HepG2 (cell line): ENCODE data around the gene PMIS2. TPM values are rescaled to one million over a fixed set of nuclear protein-coding genes. Genes with fewer than 3 reads are reported as not detected.

Experiments used
- ATAC-seq: fragments of 200-7000 bp; cut with Tn5 transposase; 3 replicates; pipeline ENCODE4 v1.9.1; 2020; ENCODE audit warnings: mild to moderate bottlenecking, moderate library complexity
- BruUV-seq: library from RNA; stranded (reverse); fragments of 400-500 nt; replicated peaks from 2 replicates; lab custom pipeline; 2021; lab: Mats Ljungman, UMichigan
- CTCF ChIA-PET: fragments of 300-600 bp; formaldehyde crosslinking; extraction: SDS; loops from one replicate; lab custom pipeline; 2021; ENCODE audit warnings: low total read pairs, inconsistent platforms, low intra/inter-chr PET ratio; lab: Yijun Ruan, JAX
- POLR2A ChIA-PET: fragments of 350-600 bp; sonication (Branson Sonifier 250); formaldehyde crosslinking; loops from one replicate; lab custom pipeline; 2020; ENCODE audit warnings: antibody characterized with exemption, inconsistent platforms; lab: Yijun Ruan, JAX
- DNase-seq: peaks from one replicate; pipeline ENCODE4 v3.0.0-alpha.2; 2015; ENCODE audit warnings: low spot score
- FAIRE-seq: peaks from 3 replicates; lab custom pipeline; 2011; peaks lifted over from hg19 to GRCh38; lab: Jason Lieb, UNC
- H2AFZ ChIP-seq: one replicate; pipeline ENCODE4 v1.6.1; 2011; ENCODE audit warnings: low read length, inconsistent platforms
- H3K27ac ChIP-seq: fragments of 300-600 bp; 3 replicates; pipeline ENCODE4 v1.8.0; 2011; ENCODE audit warnings: mixed run types, mild to moderate bottlenecking, mixed read lengths, low read length, inconsistent platforms; ENCODE audit not compliant: insufficient read depth; ENCODE audit errors: extremely low read length
- H3K27me3 ChIP-seq, 2 experiments: fragments of 200-600 bp in 1 of 2; 2 replicates in 1 of 2; 3 replicates in 1 of 2; pipeline versions ENCODE4 v1.6.0 to v1.8.0; 2011; ENCODE audit warnings: low read length in 2 of 2, mild to moderate bottlenecking in 2 of 2, moderate library complexity in 2 of 2, inconsistent platforms in 1 of 2; ENCODE audit not compliant: insufficient read depth in 2 of 2, control insufficient read depth in 1 of 2
- H3K36me3 ChIP-seq, 2 experiments: fragments of 200-600 bp in 1 of 2; replicated peaks in 1 of 2; 2 replicates in 1 of 2; 3 replicates in 1 of 2; pipeline versions ENCODE4 v1.5.1 to v1.8.0; 2011; ENCODE audit warnings: low read length in 2 of 2, inconsistent platforms in 1 of 2; ENCODE audit not compliant: insufficient read depth in 2 of 2, control insufficient read depth in 1 of 2
- H3K4me1 ChIP-seq: 2 replicates; pipeline ENCODE4 v1.5.1; 2012; ENCODE audit warnings: low read length, inconsistent platforms; ENCODE audit not compliant: insufficient read depth
- H3K4me2 ChIP-seq: 2 replicates; pipeline ENCODE4 v1.6.0; 2011; ENCODE audit warnings: low read depth, low read length, inconsistent platforms
- H3K4me3 ChIP-seq, 3 experiments: fragments of 200-600 bp in 1 of 3; sonication (generic), shearing (Covaris generic) in 1 of 3; replicated peaks in 1 of 3; 2 replicates each; pipeline ENCODE4 v1.5.1; 2011 to 2016; ENCODE audit warnings: low read length in 3 of 3, inconsistent platforms in 2 of 3, low read depth in 2 of 3, mild to moderate bottlenecking in 2 of 3, control low read depth in 1 of 3, mixed read lengths in 1 of 3; ENCODE audit not compliant: insufficient read depth in 1 of 3
- H3K79me2 ChIP-seq: one replicate; pipeline ENCODE4 v1.6.1; 2011; ENCODE audit warnings: low read length, inconsistent platforms; ENCODE audit not compliant: insufficient read depth
- H3K9ac ChIP-seq: 2 replicates; pipeline ENCODE4 v1.6.0; 2011; ENCODE audit warnings: mild to moderate bottlenecking, low read depth, low read length, inconsistent platforms; ENCODE audit not compliant: insufficient read depth
- H3K9me3 ChIP-seq: 2 replicates; pipeline ENCODE4 v1.5.1; 2012; ENCODE audit warnings: mild to moderate bottlenecking, low read length
- H4K20me1 ChIP-seq: 2 replicates; pipeline ENCODE4 v1.6.0; 2011; ENCODE audit warnings: inconsistent platforms, mild to moderate bottlenecking, low read length, moderate library complexity; ENCODE audit not compliant: insufficient read depth
- AKAP8 ChIP-seq: sonication (generic); formaldehyde crosslinking; IDR thresholded peaks from 2 replicates; pipeline ENCODE4 v1.5.1; 2020; ENCODE audit warnings: mild to moderate bottlenecking, missing genetic modification reagents
- CERS6 ChIP-seq: sonication (generic); formaldehyde crosslinking; IDR thresholded peaks from 2 replicates; pipeline ENCODE4 v1.5.0; 2020; ENCODE audit warnings: missing genetic modification reagents
- MAX ChIP-seq: IDR thresholded peaks from 2 replicates; pipeline ENCODE4 v1.6.1; 2012; ENCODE audit warnings: inconsistent platforms
- ZNF260 ChIP-seq: sonication (generic); formaldehyde crosslinking; IDR thresholded peaks from 2 replicates; pipeline ENCODE4 v1.4.0; 2020; ENCODE audit warnings: missing genetic modification reagents, low read depth, mild to moderate bottlenecking, borderline replicate concordance
- ZNF280D ChIP-seq: sonication (generic); formaldehyde crosslinking; IDR thresholded peaks from 2 replicates; pipeline ENCODE4 v1.5.1; 2020; ENCODE audit warnings: mild to moderate bottlenecking, missing genetic modification reagents
- ZNF407 ChIP-seq: sonication (generic); formaldehyde crosslinking; IDR thresholded peaks from one replicate; pipeline ENCODE4 v1.5.1; 2020; ENCODE audit warnings: mild to moderate bottlenecking, missing genetic modification reagents; ENCODE audit errors: not compliant biosample characterization
- ZNF530 ChIP-seq: sonication (generic); formaldehyde crosslinking; IDR thresholded peaks from 2 replicates; pipeline ENCODE4 v1.5.0; 2020; ENCODE audit warnings: low read depth, mild to moderate bottlenecking, missing genetic modification reagents
- ZNF766 ChIP-seq: sonication (generic); formaldehyde crosslinking; IDR thresholded peaks from 2 replicates; pipeline ENCODE4 v1.5.0; 2020; ENCODE audit warnings: missing genetic modification reagents, borderline replicate concordance
- WGBS: methylation state at CpG from one replicate; pipeline ENCODE4 v1.1.6; 2017; ENCODE audit warnings: low lambda C conversion rate; 5-methylcytosine and 5-hydroxymethylcytosine counted together
- in situ Hi-C: cut with HindIII; loops from 2 replicates; pipeline ENCODE4 v1.10.0; 2017; ENCODE audit warnings: low pct_unique_long_range_greater_than_20kb; ENCODE audit not compliant: extremely low pct_ligation_motif_present
- intact Hi-C: fragments of 100-400 bp; cut with micrococcal nuclease; formaldehyde crosslinking; loops from one replicate; pipeline ENCODE4 v1.10.0; 2022; ENCODE audit not compliant: unreplicated experiment
- polyA plus RNA-seq, 8 experiments: library from polyadenylated mRNA; depleted of rRNA in 3 of 8; stranded (reverse) in 7 of 8; unstranded in 1 of 8; fragments of >200 nt; fragmentation: Illumina TruSeq in 4 of 8; extraction: Trizol in 4 of 8; gene quantifications; 2 replicates each; pipeline versions ENCODE4 v1.2.1 to v1.2.3, GENCODE V29; 2011 to 2016; ENCODE audit warnings: low read depth in 4 of 8, missing spikeins in 1 of 8, mixed read lengths in 1 of 8; ENCODE audit not compliant: insufficient read depth in 1 of 8
- total RNA-seq, 5 experiments: library from RNA; depleted of rRNA; stranded (reverse); fragments of >200 nt; fragmentation: Illumina TruSeq; extraction: Trizol; gene quantifications; 2 replicates each; pipeline ENCODE4 v1.2.3, GENCODE V29; 2016; ENCODE audit warnings: low read depth in 1 of 5
- TF ChIP-seq, protein P1 (sequence below): sonication (generic); formaldehyde crosslinking; IDR thresholded peaks from 2 replicates; pipeline ENCODE4 v1.5.0; 2020; ENCODE audit warnings: mild to moderate bottlenecking, missing genetic modification reagents

Gene PMIS2
- total and polyA plus RNA-seq, 2 of the 13 experiments (the other 11 are each of a cell fraction or from before 2014, with no cell fraction given), result not detected

DNA sequence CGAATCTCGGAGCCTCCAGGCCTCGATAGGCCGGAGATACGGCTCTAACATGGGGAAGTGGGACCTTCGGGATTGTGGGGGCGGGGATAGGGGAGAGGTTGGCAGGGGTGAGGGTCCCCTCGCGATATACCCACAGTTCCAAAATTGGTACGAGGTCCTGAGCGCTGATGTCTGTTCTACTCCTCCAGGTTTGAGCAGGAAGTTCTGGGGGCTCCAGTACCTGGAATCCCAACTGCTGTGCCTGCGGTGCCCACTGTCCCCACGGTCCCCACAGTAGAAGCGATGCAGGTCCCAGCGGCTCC lies 43.3 kb downstream of the PMIS2 start:
- no peaks in the 10 kb centered on the region for H3K9me3 ChIP-seq
- H3K4me1 ChIP-seq, result peaks cover 18% of the 10 kb centered on the region; the same call in 1 of the 2 replicates
- ChIA-PET CTCF (no interaction called here), POLR2A (no interaction called here)
- H4K20me1 ChIP-seq, result no peaks in the 10 kb centered on the region
- peak overlapping the region; percentile 88 to 94 (median 88) for H3K4me3 ChIP-seq
- WGBS, result 0% methylated on average over 10 of the region's 15 CpGs
- intact Hi-C loops, result no loop called here
- no peaks in the 10 kb centered on the region; a peak in 1 of 5 replicates for H3K27me3 ChIP-seq
- peaks cover 10% of the 10 kb centered on the region for H3K79me2 ChIP-seq
- DNase-seq (no peak), ATAC-seq (no peak), FAIRE-seq (no peak)
- peak overlapping the region; percentile 91 for H3K9ac ChIP-seq
- H3K27ac ChIP-seq, result peak overlapping the region; percentile 60
- H3K4me2 ChIP-seq, result peak overlapping the region; percentile 96
- BruUV-seq, result TSS peak; percentile 75
- H3K36me3 ChIP-seq, result peaks cover 20 to 34% of the 10 kb centered on the region in 2 experiments
- H2AFZ ChIP-seq, result no peak overlapping the region
- in situ Hi-C loops, result no loop called here
- TF ChIP-seq ZNF280D (CRISPR knock-in tag) (no peak), ZNF530 (no peak), MAX (no peak), AKAP8 (CRISPR knock-in tag) (no peak), ZNF260 (CRISPR knock-in tag) (no peak), ZNF407 (CRISPR knock-in tag) (no peak), ZNF766 (CRISPR knock-in tag) (0 out of 2 replicates have a peak, but pooled peaks have one; percentile 4), CERS6 (CRISPR knock-in tag) (no peak)
- TF ChIP-seq, protein P1, sequence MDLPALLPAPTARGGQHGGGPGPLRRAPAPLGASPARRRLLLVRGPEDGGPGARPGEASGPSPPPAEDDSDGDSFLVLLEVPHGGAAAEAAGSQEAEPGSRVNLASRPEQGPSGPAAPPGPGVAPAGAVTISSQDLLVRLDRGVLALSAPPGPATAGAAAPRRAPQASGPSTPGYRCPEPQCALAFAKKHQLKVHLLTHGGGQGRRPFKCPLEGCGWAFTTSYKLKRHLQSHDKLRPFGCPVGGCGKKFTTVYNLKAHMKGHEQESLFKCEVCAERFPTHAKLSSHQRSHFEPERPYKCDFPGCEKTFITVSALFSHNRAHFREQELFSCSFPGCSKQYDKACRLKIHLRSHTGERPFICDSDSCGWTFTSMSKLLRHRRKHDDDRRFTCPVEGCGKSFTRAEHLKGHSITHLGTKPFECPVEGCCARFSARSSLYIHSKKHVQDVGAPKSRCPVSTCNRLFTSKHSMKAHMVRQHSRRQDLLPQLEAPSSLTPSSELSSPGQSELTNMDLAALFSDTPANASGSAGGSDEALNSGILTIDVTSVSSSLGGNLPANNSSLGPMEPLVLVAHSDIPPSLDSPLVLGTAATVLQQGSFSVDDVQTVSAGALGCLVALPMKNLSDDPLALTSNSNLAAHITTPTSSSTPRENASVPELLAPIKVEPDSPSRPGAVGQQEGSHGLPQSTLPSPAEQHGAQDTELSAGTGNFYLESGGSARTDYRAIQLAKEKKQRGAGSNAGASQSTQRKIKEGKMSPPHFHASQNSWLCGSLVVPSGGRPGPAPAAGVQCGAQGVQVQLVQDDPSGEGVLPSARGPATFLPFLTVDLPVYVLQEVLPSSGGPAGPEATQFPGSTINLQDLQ (CRISPR knock-in tag), result no peak
